C4-2B (cell line): ENCODE data around the gene AUTS2.

Experiments used
- CTCF ChIP-seq: fragments of 450-650 bp; conservative IDR thresholded peaks from 2 replicates; pipeline ENCODE4 v1.5.1; 2017; ENCODE audit warnings: mild to moderate bottlenecking
- ZFX ChIP-seq: fragments of 450-650 bp; IDR thresholded peaks from 2 replicates; pipeline ENCODE4 v1.6.1; 2017

DNA sequence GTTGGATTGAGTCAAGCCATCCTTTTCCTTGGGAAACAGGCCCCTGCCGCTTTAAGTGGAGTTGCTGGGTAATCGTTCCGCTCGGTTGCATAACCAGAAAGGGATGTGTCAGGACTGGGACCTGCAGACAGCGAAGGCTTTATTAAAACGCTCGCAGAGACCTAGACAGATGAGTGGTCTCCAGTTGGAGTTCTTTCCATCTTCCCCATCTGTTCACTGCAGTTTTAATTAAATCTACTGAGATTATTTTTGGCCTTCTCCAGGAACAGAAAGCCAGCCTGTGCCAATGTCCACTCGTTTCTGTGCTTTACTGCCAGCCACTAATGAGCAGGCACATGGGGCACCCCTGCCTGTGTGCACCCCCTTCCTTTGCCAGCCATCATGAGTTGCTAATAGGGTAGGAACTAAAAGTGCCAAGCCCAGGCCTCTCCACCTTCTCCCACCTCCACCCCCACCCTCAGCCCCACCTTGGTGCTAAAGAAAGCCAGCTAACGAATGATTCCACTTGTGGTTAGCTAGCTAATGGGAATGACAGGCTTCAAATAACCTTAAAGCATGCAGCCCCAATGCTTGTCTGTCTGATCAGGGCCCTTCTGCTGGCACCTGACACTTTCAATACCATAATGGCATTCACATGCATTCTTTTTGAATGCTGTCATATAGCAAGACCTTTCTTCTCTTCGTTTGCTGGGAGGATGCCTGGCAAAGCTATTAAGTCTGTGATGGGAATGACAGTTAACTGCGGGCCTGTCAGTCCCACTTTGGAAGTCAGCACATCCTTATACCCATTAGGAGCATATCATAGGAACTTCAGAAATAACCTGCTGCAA, 976.9 kb downstream of the AUTS2 start:
- no peak for TF ChIP-seq CTCF
- no peak for TF ChIP-seq ZFX
